Measurements from ENCODE around the gene SCGB3A1. TPM values are rescaled to one million over a fixed set of nuclear protein-coding genes. Genes with fewer than 3 reads are reported as not detected.

Gene SCGB3A1, protein sequence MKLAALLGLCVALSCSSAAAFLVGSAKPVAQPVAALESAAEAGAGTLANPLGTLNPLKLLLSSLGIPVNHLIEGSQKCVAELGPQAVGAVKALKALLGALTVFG
- total RNA-seq, result not detected in 2 replicates

DNA sequence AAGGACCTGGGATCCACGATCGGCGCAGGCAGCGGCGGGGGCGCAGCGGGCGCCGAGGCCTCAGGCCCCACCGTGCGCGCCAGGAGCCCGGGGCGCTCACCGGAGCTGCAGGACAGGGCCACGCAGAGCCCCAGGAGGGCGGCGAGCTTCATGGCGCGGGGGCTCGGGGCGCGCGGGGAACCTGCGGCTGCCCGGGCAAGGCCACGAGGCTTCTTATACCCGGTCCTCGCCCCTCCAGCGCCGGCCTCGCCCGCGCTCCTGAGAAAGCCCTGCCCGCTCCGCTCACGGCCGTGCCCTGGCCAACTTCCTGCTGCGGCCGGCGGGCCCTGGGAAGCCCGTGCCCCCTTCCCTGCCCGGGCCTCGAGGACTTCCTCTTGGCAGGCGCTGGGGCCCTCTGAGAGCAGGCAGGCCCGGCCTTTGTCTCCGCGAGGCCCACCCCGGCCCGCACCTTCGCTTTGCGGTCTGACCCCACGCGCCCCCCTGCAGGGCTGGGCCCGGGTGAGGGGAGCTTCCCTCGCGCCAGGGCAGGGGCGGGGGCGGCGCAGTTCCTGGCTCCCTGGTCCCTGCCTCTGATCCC is at the start of gene SCGB3A1:
Gene SCGB3A1 (minus strand): TSS at position 189 of the 577 bp plus-strand sequence. CDS start 37 bp downstream, at position 152.

Other genes with a start within 250 kb of the SCGB3A1 start
- 41.0 and 72.4 TPM in 2 replicates for gene GFPT2, start 238.2 kb downstream of the SCGB3A1 start, total RNA-seq
- 7.2 and 7.4 TPM in 2 replicates for gene CNOT6, start 97.1 kb downstream of the SCGB3A1 start, total RNA-seq
- 0.12 and 1.8 TPM in 2 replicates for gene FLT4, start 58.1 kb upstream of the SCGB3A1 start, total RNA-seq
- not detected in 2 replicates for gene OR2Y1, start 148.6 kb upstream of the SCGB3A1 start, total RNA-seq
- 145 and 214 TPM in 2 replicates for gene MGAT1, start 211.3 kb upstream of the SCGB3A1 start, total RNA-seq